DMS 273 (cell line): ENCODE data around the gene NANOS3.
A peak's percentile ranks its signal among the peaks of the same experiment; 100 is the strongest.
"Not testable (repeated sequence)": the region's sequence is repeated elsewhere in the genome, so short reads cannot be mapped to it uniquely, and the experiment has no call there.

Experiments used
- DNase-seq: peaks from one replicate; lab custom pipeline; 2025; ENCODE audit not compliant: unreplicated experiment; lab: John Stamatoyannopoulos, UW

NANOS3 gene

GRCh38 chr19:13918726-13919411 lies 41.9 kb downstream of the NANOS3 start:
- no peak for DNase-seq

- DNase-seq = no peak
Observed at GRCh38 chr19:13920524-13920923, 43.6 kb downstream of the NANOS3 start.

- peak; percentile 80 for DNase-seq
Observed at GRCh38 chr19:13920940-13921747, 44.2 kb downstream of the NANOS3 start.

- not testable (repeated sequence) for DNase-seq
Observed at GRCh38 chr19:13922118-13922517, 45.2 kb downstream of the NANOS3 start.

- no peak for DNase-seq
Observed at GRCh38 chr19:13923194-13923987, 46.5 kb downstream of the NANOS3 start.

- no peak for DNase-seq
Observed at GRCh38 chr19:13926010-13926409, 49.1 kb downstream of the NANOS3 start.

GRCh38 chr19:13926715-13927114 lies 49.8 kb downstream of the NANOS3 start:
- DNase-seq = no peak

GRCh38 chr19:13929340-13929739 lies 52.4 kb downstream of the NANOS3 start:
- peak; percentile 70 for DNase-seq

- DNase-seq = no peak
Observed at GRCh38 chr19:13929956-13930355, 53.0 kb downstream of the NANOS3 start.
